H9 (cell line): ENCODE data around the gene SNAP25. TPM values are rescaled to one million over a fixed set of nuclear protein-coding genes. Genes with fewer than 3 reads are reported as not detected.

Experiments used
- DNase-seq: peaks from one replicate; pipeline ENCODE4 v3.0.0-alpha.2; 2017
- H2AFZ ChIP-seq: one replicate; pipeline ENCODE4 v1.6.1; 2013; ENCODE audit warnings: mild to moderate bottlenecking, low read length, control low read depth, moderate library complexity
- H2AK5ac ChIP-seq: 2 replicates; pipeline ENCODE4 v1.6.1; 2013; ENCODE audit warnings: low read length, control low read depth, mixed read lengths; ENCODE audit not compliant: insufficient read length
- H2BK120ac ChIP-seq: one replicate; pipeline ENCODE4 v1.6.1; 2013; ENCODE audit warnings: low read depth, mild to moderate bottlenecking, low read length, control low read depth, inconsistent platforms; ENCODE audit not compliant: poor library complexity, severe bottlenecking
- H2BK12ac ChIP-seq: 2 replicates; pipeline ENCODE4 v1.6.1; 2013; ENCODE audit warnings: low read length, control low read depth, mixed read lengths, low read depth; ENCODE audit not compliant: insufficient read length
- H2BK15ac ChIP-seq: 2 replicates; pipeline ENCODE4 v1.6.1; 2013; ENCODE audit warnings: low read depth, low read length, control low read depth
- H2BK20ac ChIP-seq: one replicate; pipeline ENCODE4 v1.6.1; 2013; ENCODE audit warnings: low read depth, mild to moderate bottlenecking, low read length, control low read depth, inconsistent platforms; ENCODE audit not compliant: poor library complexity, severe bottlenecking
- H2BK5ac ChIP-seq: 2 replicates; pipeline ENCODE4 v1.6.1; 2013; ENCODE audit warnings: low read length, control low read depth, mixed read lengths; ENCODE audit not compliant: insufficient read length
- H3K14ac ChIP-seq: 2 replicates; pipeline ENCODE4 v1.6.1; 2013; ENCODE audit warnings: low read length, control low read depth; ENCODE audit not compliant: insufficient read depth
- H3K18ac ChIP-seq: 2 replicates; pipeline ENCODE4 v1.6.1; 2013; ENCODE audit warnings: low read depth, mild to moderate bottlenecking, mixed read lengths, low read length, control low read depth; ENCODE audit not compliant: insufficient read length
- H3K23ac ChIP-seq: 2 replicates; pipeline ENCODE4 v1.6.1; 2013; ENCODE audit warnings: low read length, control low read depth, mixed read lengths, low read depth; ENCODE audit not compliant: insufficient read length
- H3K23me2 ChIP-seq: 2 replicates; pipeline ENCODE4 v1.6.1; 2013; ENCODE audit warnings: low read depth, mild to moderate bottlenecking, mixed read lengths, low read length, control low read depth; ENCODE audit not compliant: insufficient read length, poor library complexity, severe bottlenecking
- H3K27ac ChIP-seq: 2 replicates; pipeline ENCODE4 v1.5.1; 2013; ENCODE audit warnings: low read length, control low read depth, mixed read lengths, low read depth; ENCODE audit not compliant: insufficient read length
- H3K27me3 ChIP-seq: 2 replicates; pipeline ENCODE4 v1.6.1; 2013; ENCODE audit warnings: low read length, control low read depth, inconsistent platforms; ENCODE audit not compliant: insufficient read depth
- H3K4ac ChIP-seq: 2 replicates; pipeline ENCODE4 v1.6.1; 2013; ENCODE audit warnings: low read depth, mild to moderate bottlenecking, control low read depth, inconsistent platforms, low read length, moderate library complexity
- H3K4me1 ChIP-seq: 2 replicates; pipeline ENCODE4 v1.6.1; 2013; ENCODE audit warnings: low read length, control low read depth, inconsistent platforms; ENCODE audit not compliant: insufficient read depth
- H3K4me2 ChIP-seq: 2 replicates; pipeline ENCODE4 v1.6.1; 2013; ENCODE audit warnings: low read length, control low read depth, mixed read lengths; ENCODE audit not compliant: insufficient read length, insufficient read depth
- H3K56ac ChIP-seq: 2 replicates; pipeline ENCODE4 v1.6.1; 2013; ENCODE audit warnings: low read depth, mild to moderate bottlenecking, mixed read lengths, low read length, control low read depth; ENCODE audit not compliant: insufficient read length
- H3K79me1 ChIP-seq: 2 replicates; pipeline ENCODE4 v1.6.1; 2013; ENCODE audit warnings: low read depth, mild to moderate bottlenecking, moderate library complexity, low read length, control low read depth, inconsistent platforms; ENCODE audit not compliant: insufficient read depth, poor library complexity, severe bottlenecking
- H3K79me2 ChIP-seq: 2 replicates; pipeline ENCODE4 v1.6.1; 2013; ENCODE audit warnings: low read length, control low read depth, inconsistent platforms; ENCODE audit not compliant: insufficient read depth
- H3K9ac ChIP-seq: 2 replicates; pipeline ENCODE4 v1.6.1; 2013; ENCODE audit warnings: low read length, control low read depth, mixed read lengths; ENCODE audit not compliant: insufficient read length; ENCODE audit errors: extremely low read depth
- H3K9me3 ChIP-seq: one replicate; pipeline ENCODE4 v1.6.1; 2013; ENCODE audit warnings: low read depth, low read length, inconsistent platforms; ENCODE audit not compliant: control insufficient read depth
- H3T11ph ChIP-seq: one replicate; pipeline ENCODE4 v1.6.1; 2013; ENCODE audit warnings: mild to moderate bottlenecking, low read length, control low read depth, inconsistent platforms
- H4K20me1 ChIP-seq: one replicate; pipeline ENCODE4 v1.6.1; 2013; ENCODE audit not compliant: control insufficient read depth, insufficient read length, insufficient read depth
- H4K5ac ChIP-seq: 2 replicates; pipeline ENCODE4 v1.6.1; 2013; ENCODE audit warnings: low read depth, mild to moderate bottlenecking, mixed read lengths, low read length, control low read depth; ENCODE audit not compliant: insufficient read length
- H4K8ac ChIP-seq: replicated peaks from 2 replicates; pipeline ENCODE4 v1.6.1; 2013; ENCODE audit warnings: low read length, control low read depth, mixed read lengths, low read depth; ENCODE audit not compliant: insufficient read length
- H4K91ac ChIP-seq: 2 replicates; pipeline ENCODE4 v1.6.1; 2013; ENCODE audit warnings: low read depth, mild to moderate bottlenecking, moderate library complexity, mixed read lengths, low read length, control low read depth; ENCODE audit not compliant: insufficient read length
- H3K27ac Mint-ChIP-seq, 3 experiments: 2 replicates in 2 of 3; 3 replicates in 1 of 3; pipeline ENCODE4 v1.8.0; 2020 to 2021; ENCODE audit warnings: mixed read lengths in 3 of 3, mild to moderate bottlenecking in 1 of 3, moderate library complexity in 1 of 3
- H3K27me3 Mint-ChIP-seq: 2 replicates; pipeline ENCODE4 v1.8.0; 2021; ENCODE audit warnings: low read depth, mild to moderate bottlenecking, moderate library complexity, mixed read lengths
- H3K36me3 Mint-ChIP-seq, 3 experiments: 2 replicates in 2 of 3; 3 replicates in 1 of 3; pipeline ENCODE4 v1.8.0; 2020 to 2021; ENCODE audit warnings: low read depth in 3 of 3, mixed read lengths in 3 of 3; ENCODE audit not compliant: insufficient read depth in 1 of 3
- H3K4me1 Mint-ChIP-seq, 2 experiments: 2 replicates each; pipeline ENCODE4 v1.8.0; 2020; ENCODE audit warnings: mixed read lengths in 2 of 2
- H3K4me3 Mint-ChIP-seq, 2 experiments: 2 replicates in 1 of 2; 3 replicates in 1 of 2; pipeline ENCODE4 v1.8.0; 2020 to 2021; ENCODE audit warnings: mild to moderate bottlenecking in 2 of 2, mixed read lengths in 2 of 2, moderate library complexity in 1 of 2
- H3K9me3 Mint-ChIP-seq, 2 experiments: 2 replicates in 1 of 2; 3 replicates in 1 of 2; pipeline ENCODE4 v1.8.0; 2020; ENCODE audit warnings: mild to moderate bottlenecking in 2 of 2, mixed read lengths in 2 of 2, moderate library complexity in 1 of 2
- CTCF ChIP-seq: fragments of 200-600 bp; sonication (generic); conservative IDR thresholded peaks from 3 replicates; pipeline ENCODE4 v1.8.0; 2021; ENCODE audit warnings: antibody characterized with exemption, mild to moderate bottlenecking
- WGBS: extraction: QIAGEN DNeasy Blood & Tissue Kit; methylation state at CpG from one replicate; pipeline ENCODE4 v1.1.7; 2013; ENCODE audit warnings: missing lambda C conversion rate, low lambda C conversion rate, mixed read lengths; ENCODE audit not compliant: insufficient read length; ENCODE audit errors: extremely low coverage; 5-methylcytosine and 5-hydroxymethylcytosine counted together
- total RNA-seq: library from RNA; stranded (reverse); gene quantifications from 2 replicates; pipeline ENCODE4 v1.2.1, GENCODE V29; 2021

SNAP25 gene
- total RNA-seq, 1 experiment from 2014 or later = 0.13 TPM

- no peak overlapping the region for H3K4me3 Mint-ChIP-seq
- Histone ChIP-seq H3K79me1 (no peaks in the 10 kb centered on the region), H3K4ac (no peak overlapping the region), H4K5ac (no peak overlapping the region), H3T11ph (no peak overlapping the region), H3K27me3 (no peaks in the 10 kb centered on the region), H2AK5ac (no peak overlapping the region), H3K4me1 (no peaks in the 10 kb centered on the region), H2BK12ac (no peak overlapping the region), H2BK20ac (no peak overlapping the region), H3K56ac (no peak overlapping the region), H2AFZ (no peak overlapping the region), H2BK5ac (no peak overlapping the region), H3K14ac (no peak overlapping the region), H3K9ac (no peak overlapping the region), H4K20me1 (no peaks in the 10 kb centered on the region), H2BK120ac (no peak overlapping the region), H2BK15ac (no peak overlapping the region), H3K18ac (no peak overlapping the region), H3K23me2 (no peaks in the 10 kb centered on the region), H3K27ac (no peak overlapping the region), H3K23ac (no peak overlapping the region), H3K4me2 (no peak overlapping the region), H4K8ac (no peak overlapping the region), H4K91ac (no peak overlapping the region), H3K79me2 (no peaks in the 10 kb centered on the region), H3K9me3 (peaks cover 8% of the 10 kb centered on the region)
- peaks cover 1 to 10% (median 5%) of the 10 kb centered on the region in 3 experiments; a peak in 4 of 7 replicates for H3K36me3 Mint-ChIP-seq
- no peak overlapping the region for H3K27ac Mint-ChIP-seq
- peaks cover 3 to 5% of the 10 kb centered on the region in 2 experiments; a peak in 3 of 5 replicates for H3K9me3 Mint-ChIP-seq
- H3K4me1 Mint-ChIP-seq = peaks cover 3% of the 10 kb centered on the region in 2 experiments; a peak in 2 of 4 replicates
- H3K27me3 Mint-ChIP-seq = no peaks in the 10 kb centered on the region; the same call in 1 of the 2 replicates
- no peak for DNase-seq
- no peak for TF ChIP-seq CTCF
- WGBS = no CpG with 5 or more reads among the region's 1 CpG
Observed at GRCh38 chr20:10339609-10340008, 121.0 kb downstream of the SNAP25 start.
